Heart left ventricle (tissue), 16 donors: ENCODE data around the gene NUDT12. TPM values are rescaled to one million over a fixed set of nuclear protein-coding genes. Genes with fewer than 3 reads are reported as not detected.

ENCODE experiments used
- ATAC-seq, 4 donors: fragments of 200-7000 bp; cut with Tn5 transposase; one replicate each; pipeline ENCODE4 v1.9.1; 2020 to 2022; ENCODE audit warnings: moderate library complexity in 4 of 4, mild to moderate bottlenecking in 3 of 4, moderate number of reproducible peaks in 1 of 4
- DNase-seq, 5 donors: peaks; one replicate each; pipeline ENCODE4 v3.0.0-alpha.2; 2020
- H3K27ac ChIP-seq, 12 donors: fragments of 200-600 bp; sonication (generic) in 4 of 12; one replicate each; pipeline versions ENCODE4 v1.5.0 to v1.8.0; 2016 to 2022; ENCODE audit warnings: mild to moderate bottlenecking in 2 of 12
- H3K27me3 ChIP-seq, 9 donors: fragments of 200-600 bp; sonication (generic) in 2 of 9; one replicate each; pipeline versions ENCODE4 v1.5.1 to v1.8.0; 2016 to 2022; ENCODE audit warnings: mild to moderate bottlenecking in 3 of 9
- H3K36me3 ChIP-seq, 9 donors: fragments of 200-600 bp; sonication (generic) in 2 of 9; one replicate each; pipeline versions ENCODE4 v1.5.0 to v1.8.0; 2018 to 2022; ENCODE audit warnings: mild to moderate bottlenecking in 2 of 9
- H3K4me1 ChIP-seq, 12 donors: fragments of 200-600 bp; sonication (generic) in 4 of 12; one replicate each; pipeline versions ENCODE4 v1.5.0 to v1.8.0; 2016 to 2022; ENCODE audit warnings: mild to moderate bottlenecking in 3 of 12
- H3K4me3 ChIP-seq, 12 donors: fragments of 200-600 bp; sonication (generic) in 4 of 12; one replicate each; pipeline versions ENCODE4 v1.5.0 to v1.8.0; 2017 to 2022; ENCODE audit warnings: mild to moderate bottlenecking in 9 of 12, moderate library complexity in 4 of 12
- H3K9me3 ChIP-seq, 12 donors: fragments of 200-600 bp; sonication (generic) in 4 of 12; one replicate each; pipeline versions ENCODE4 v1.5.0 to v1.8.0; 2016 to 2022; ENCODE audit warnings: mild to moderate bottlenecking in 1 of 12
- CTCF ChIP-seq, 12 donors: fragments of 200-600 bp; sonication (generic) in 4 of 12; IDR thresholded peaks; one replicate each; pipeline versions ENCODE4 v1.5.0 to v1.8.0; 2018 to 2022; ENCODE audit warnings: antibody characterized with exemption in 12 of 12, mild to moderate bottlenecking in 5 of 12
- POLR2A ChIP-seq, 2 donors: fragments of 450-650 bp; IDR thresholded peaks; one replicate each; pipeline ENCODE4 v1.6.1; 2017; ENCODE audit warnings: antibody characterized with exemption in 2 of 2, mild to moderate bottlenecking in 2 of 2, moderate library complexity in 2 of 2
- WGBS, 4 donors: extraction: QIAGEN DNeasy Blood & Tissue Kit in 2 of 4; methylation state at CpG; one replicate each; pipeline versions ENCODE4 v1.1.5 to v1.1.7; 2013 to 2018; 5-methylcytosine and 5-hydroxymethylcytosine counted together
- intact Hi-C, 10 donors: fragments of 100-400 bp; cut with DNase I; formaldehyde crosslinking; loops; one replicate each; pipeline versions ENCODE4 v1.11.1 to v1.14.2; 2022
- polyA plus RNA-seq, 2 donors: library from polyadenylated mRNA; stranded (reverse); fragments of 200-250 nt; gene quantifications; one replicate each; pipeline ENCODE4 v1.2.3, GENCODE V29; 2013
- total RNA-seq, 9 donors: library from RNA; depleted of rRNA in 2 of 9; stranded (reverse); fragments of >200 nt in 2 of 9; fragmentation: NEBNext Ultra II Directional in 3 of 9; extraction: Animal tissue kit (Norgen Biotek cat#: 25700) in 3 of 9; gene quantifications; one replicate each; pipeline versions ENCODE4 v1.1.0 to v1.2.4, GENCODE V29; 2016 to 2023
- donor health status: ischemic (EF 13 %, LVEDD 7.1; RV severe dilation, severe dysfunction).
- donor health status: healthy with polysubstance abuse.
- donor health status: DM: no; HTN: yes; CAD: no.
- donor health status: DM: no; HTN: no; CAD: no.
- donor health status: ischemic (EF 25% LVEDD 6.9; RV normal size, moderate dysfunction).
- donor health status: ischemic (EF 25% LVEDD 5.7; RV mildly dilated, moderate dysfunction).
- donor health status: healthy.
- donor health status: DM: yes; HTN: yes; CAD: no.
- donor health status: ischemic (EF 35%, LVEDD 5.7; RV mildly dilated, moderate dysfunction).
- donor health status: nonischemic (EF 11% LVEDD 7.7; RV severe dilation, severe dysfunction).
- donor health status: DM: yes; HTN: yes; CAD: no.
- donor health status: PGD.
- donor health status: ischemic (EF 29% LVEDD 5.4; RV normal size, mild dysfunction).
- donor health status: nonischemic (EF 23%, LVEDD 6.1; RV moderate dilation, normal function).

The NUDT12 gene
- total and polyA plus RNA-seq, 11 donors, result 6.0 to 14.5 (median 11.8) TPM

- ATAC-seq, result no peak
Measured at GRCh38 chr5:103542441-103542840, 20.1 kb downstream of the NUDT12 start.

GRCh38 chr5:103541569-103541968, 21.0 kb downstream of the NUDT12 start:
- DNase-seq (no peak), ATAC-seq (no peak)
- Histone ChIP-seq H3K9me3 (no peaks in the 10 kb centered on the region), H3K36me3 (no peaks in the 10 kb centered on the region), H3K27ac (no peak overlapping the region), H3K4me1 (no peaks in the 10 kb centered on the region), H3K4me3 (no peak overlapping the region), H3K27me3 (no peaks in the 10 kb centered on the region)
- TF ChIP-seq CTCF (IDR thresholded peaks at IDR 0.05) (no peak), POLR2A (IDR thresholded peaks at IDR 0.05) (no peak)
- WGBS, 4 donors, result 90 to 96% (median 95%) methylated on average over 3 of the region's 3 CpGs
- intact Hi-C loops, result no loop called here

More at GRCh38 chr5:103542441-103542840, 20.1 kb downstream of the NUDT12 start:
- TF ChIP-seq POLR2A (IDR thresholded peaks at IDR 0.05), result no peak
- no peak for TF ChIP-seq CTCF (IDR thresholded peaks at IDR 0.05)
- H3K27ac ChIP-seq, result no peak overlapping the region
- no peaks in the 10 kb centered on the region for H3K27me3 ChIP-seq
- no peaks in the 10 kb centered on the region for H3K36me3 ChIP-seq
- no peaks in the 10 kb centered on the region for H3K9me3 ChIP-seq
- intact Hi-C loops, result no loop called here
- DNase-seq, result no peak
- no peaks in the 10 kb centered on the region for H3K4me1 ChIP-seq
- no peak overlapping the region for H3K4me3 ChIP-seq

GRCh38 chr5:103541114-103541513, 21.5 kb downstream of the NUDT12 start:
- Histone ChIP-seq H3K27me3 (no peaks in the 10 kb centered on the region), H3K4me3 (no peak overlapping the region), H3K9me3 (no peaks in the 10 kb centered on the region), H3K27ac (no peak overlapping the region), H3K36me3 (no peaks in the 10 kb centered on the region), H3K4me1 (no peaks in the 10 kb centered on the region)
- DNase-seq (no peak), ATAC-seq (no peak)
- WGBS, 4 donors, result 86 to 95% (median 94%) methylated on average over 2 of the region's 2 CpGs
- no peak for TF ChIP-seq CTCF (IDR thresholded peaks at IDR 0.05)
- TF ChIP-seq POLR2A (IDR thresholded peaks at IDR 0.05), result no peak
- intact Hi-C loops, result no loop called here

GRCh38 chr5:103539376-103540330, 22.9 kb downstream of the NUDT12 start:
- WGBS, 4 donors, result 69 to 76% (median 74%) methylated on average over 3 of the region's 3 CpGs
- DNase-seq, result no peak

More at GRCh38 chr5:103539376-103540330, 22.9 kb downstream of the NUDT12 start:
- Histone ChIP-seq H3K27ac (no peak overlapping the region), H3K9me3 (no peaks in the 10 kb centered on the region), H3K36me3 (no peaks in the 10 kb centered on the region), H3K27me3 (no peaks in the 10 kb centered on the region), H3K4me1 (no peaks in the 10 kb centered on the region), H3K4me3 (no peak overlapping the region)
- ATAC-seq, result no peak
- TF ChIP-seq POLR2A (IDR thresholded peaks at IDR 0.05) (no peak), CTCF (IDR thresholded peaks at IDR 0.05) (no peak)
- intact Hi-C loops, result no loop called here
